ENCODE results near the gene PTPRN2. TPM values are rescaled to one million over a fixed set of nuclear protein-coding genes. Genes with fewer than 3 reads are reported as not detected.

The PTPRN2 gene
- total RNA-seq, 1 experiment from 2014 or later: 2.1 TPM

DNA sequence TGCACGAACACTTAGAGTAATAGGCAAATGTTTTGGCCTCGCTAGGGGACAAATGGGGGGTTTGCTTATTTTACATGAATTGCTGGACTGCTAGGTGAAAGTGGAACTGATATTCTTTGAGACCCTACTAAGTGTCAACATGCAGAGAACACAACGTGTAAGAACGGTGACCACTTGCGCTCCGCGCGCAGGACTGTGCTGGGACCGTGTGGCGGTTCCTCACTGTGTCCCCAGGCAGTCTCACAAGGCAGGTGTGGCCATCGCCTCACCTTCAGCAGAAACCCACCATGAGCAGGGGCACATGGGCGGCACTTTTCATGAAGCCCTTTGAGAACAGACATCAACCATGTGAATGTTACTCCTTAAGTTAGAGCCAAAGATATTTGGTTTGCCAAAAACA, 27.2 kb downstream of the PTPRN2 start (continued):
- TF ChIP-seq, protein P1, sequence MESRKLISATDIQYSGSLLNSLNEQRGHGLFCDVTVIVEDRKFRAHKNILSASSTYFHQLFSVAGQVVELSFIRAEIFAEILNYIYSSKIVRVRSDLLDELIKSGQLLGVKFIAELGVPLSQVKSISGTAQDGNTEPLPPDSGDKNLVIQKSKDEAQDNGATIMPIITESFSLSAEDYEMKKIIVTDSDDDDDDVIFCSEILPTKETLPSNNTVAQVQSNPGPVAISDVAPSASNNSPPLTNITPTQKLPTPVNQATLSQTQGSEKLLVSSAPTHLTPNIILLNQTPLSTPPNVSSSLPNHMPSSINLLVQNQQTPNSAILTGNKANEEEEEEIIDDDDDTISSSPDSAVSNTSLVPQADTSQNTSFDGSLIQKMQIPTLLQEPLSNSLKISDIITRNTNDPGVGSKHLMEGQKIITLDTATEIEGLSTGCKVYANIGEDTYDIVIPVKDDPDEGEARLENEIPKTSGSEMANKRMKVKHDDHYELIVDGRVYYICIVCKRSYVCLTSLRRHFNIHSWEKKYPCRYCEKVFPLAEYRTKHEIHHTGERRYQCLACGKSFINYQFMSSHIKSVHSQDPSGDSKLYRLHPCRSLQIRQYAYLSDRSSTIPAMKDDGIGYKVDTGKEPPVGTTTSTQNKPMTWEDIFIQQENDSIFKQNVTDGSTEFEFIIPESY (IDR thresholded peaks at IDR 0.05; ENCODE audit: extremely low read depth, insufficient replicate concordance, low read length): no peak
- TF ChIP-seq, protein P2, sequence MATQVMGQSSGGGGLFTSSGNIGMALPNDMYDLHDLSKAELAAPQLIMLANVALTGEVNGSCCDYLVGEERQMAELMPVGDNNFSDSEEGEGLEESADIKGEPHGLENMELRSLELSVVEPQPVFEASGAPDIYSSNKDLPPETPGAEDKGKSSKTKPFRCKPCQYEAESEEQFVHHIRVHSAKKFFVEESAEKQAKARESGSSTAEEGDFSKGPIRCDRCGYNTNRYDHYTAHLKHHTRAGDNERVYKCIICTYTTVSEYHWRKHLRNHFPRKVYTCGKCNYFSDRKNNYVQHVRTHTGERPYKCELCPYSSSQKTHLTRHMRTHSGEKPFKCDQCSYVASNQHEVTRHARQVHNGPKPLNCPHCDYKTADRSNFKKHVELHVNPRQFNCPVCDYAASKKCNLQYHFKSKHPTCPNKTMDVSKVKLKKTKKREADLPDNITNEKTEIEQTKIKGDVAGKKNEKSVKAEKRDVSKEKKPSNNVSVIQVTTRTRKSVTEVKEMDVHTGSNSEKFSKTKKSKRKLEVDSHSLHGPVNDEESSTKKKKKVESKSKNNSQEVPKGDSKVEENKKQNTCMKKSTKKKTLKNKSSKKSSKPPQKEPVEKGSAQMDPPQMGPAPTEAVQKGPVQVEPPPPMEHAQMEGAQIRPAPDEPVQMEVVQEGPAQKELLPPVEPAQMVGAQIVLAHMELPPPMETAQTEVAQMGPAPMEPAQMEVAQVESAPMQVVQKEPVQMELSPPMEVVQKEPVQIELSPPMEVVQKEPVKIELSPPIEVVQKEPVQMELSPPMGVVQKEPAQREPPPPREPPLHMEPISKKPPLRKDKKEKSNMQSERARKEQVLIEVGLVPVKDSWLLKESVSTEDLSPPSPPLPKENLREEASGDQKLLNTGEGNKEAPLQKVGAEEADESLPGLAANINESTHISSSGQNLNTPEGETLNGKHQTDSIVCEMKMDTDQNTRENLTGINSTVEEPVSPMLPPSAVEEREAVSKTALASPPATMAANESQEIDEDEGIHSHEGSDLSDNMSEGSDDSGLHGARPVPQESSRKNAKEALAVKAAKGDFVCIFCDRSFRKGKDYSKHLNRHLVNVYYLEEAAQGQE (IDR thresholded peaks at IDR 0.05; ENCODE audit: low read depth): no peak
- TF ChIP-seq POLR2AphosphoS5 (IDR thresholded peaks at IDR 0.05; ENCODE audit: low read depth, low read length) (no peak), TCF7L2 (IDR thresholded peaks at IDR 0.05; ENCODE audit: borderline replicate concordance, extremely low read depth, insufficient read depth, insufficient read length) (no peak), EZH2 (IDR thresholded peaks at IDR 0.05) (no peak), CBX3 (IDR thresholded peaks at IDR 0.05; ENCODE audit: low read depth) (no peak), EZH2phosphoT487 (IDR thresholded peaks at IDR 0.05; ENCODE audit: borderline replicate concordance) (no peak)

DNA sequence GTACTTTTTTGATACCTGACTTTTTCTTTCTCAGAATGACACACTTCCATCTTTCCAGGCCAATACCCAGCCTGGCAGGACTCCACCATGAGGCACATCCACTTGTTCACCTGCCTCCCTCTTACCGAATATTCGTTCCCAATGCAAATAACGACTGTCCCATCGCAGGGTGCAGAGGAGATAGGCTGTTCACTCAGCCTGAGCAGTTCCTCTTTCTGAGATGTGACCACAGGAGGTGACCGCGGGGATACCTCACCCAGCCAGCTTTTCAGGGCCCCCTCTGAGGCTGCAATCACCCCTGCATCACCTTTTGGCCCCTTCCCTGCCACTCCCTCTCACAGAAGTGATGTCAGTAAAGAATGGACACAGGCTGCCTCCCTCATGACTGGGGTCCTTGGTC, 28.3 kb downstream of the PTPRN2 start:
- DNase-seq (ENCODE audit: low read depth, low spot score): no peak
- no peak for ATAC-seq
- H3K9ac ChIP-seq (ENCODE audit: low read length): no peak overlapping the region
- no peaks in the 10 kb centered on the region for H3K4me1 ChIP-seq (ENCODE audit: control insufficient read depth in 1 of 2, insufficient read depth in 2 of 2, low read length in 2 of 2)
- H2AFZ ChIP-seq (ENCODE audit: low read depth, low read length, poor library complexity, severe bottlenecking): no peak overlapping the region
- CTCF ChIA-PET: no interaction called here
- H3K9me2 ChIP-seq (ENCODE audit: insufficient read depth): no peaks in the 10 kb centered on the region
- BruUV-seq (replicated peaks): no TSS peak
- no peaks in the 10 kb centered on the region for H3K36me3 ChIP-seq (ENCODE audit: control insufficient read depth in 1 of 2, insufficient read depth in 2 of 2, low read length in 2 of 2)
- POLR2A ChIA-PET: no interaction called here
- H3K4me3 ChIP-seq (replicated peaks in 1 of 2; ENCODE audit: low read depth in 1 of 2, low read length in 2 of 2): no peak overlapping the region
- intact Hi-C loops (cut with micrococcal nuclease): no loop called here
- RAD21 ChIA-PET (ENCODE audit: low non-redundant PET in 1 of 2, low total read pairs in 2 of 2, uncharacterized antibody in 2 of 2, unreplicated experiment in 2 of 2): no interaction called here
- H3K9me3 ChIP-seq (ENCODE audit: control insufficient read depth in 1 of 2, insufficient read depth in 1 of 2, low read depth in 1 of 2, low read length in 2 of 2): no peaks in the 10 kb centered on the region
- H3K27ac ChIP-seq (ENCODE audit: low read depth, low read length): no peak overlapping the region
- H3K27me3 ChIP-seq (ENCODE audit: insufficient read depth, low read length): 0 out of 2 replicates have a peak, but pooled peaks cover 8% of the 10 kb centered on the region
- H4K20me1 ChIP-seq (ENCODE audit: insufficient read depth): no peaks in the 10 kb centered on the region
- H3K79me2 ChIP-seq (ENCODE audit: insufficient read depth, low read length): no peaks in the 10 kb centered on the region
- no peak overlapping the region for H3K4me2 ChIP-seq (ENCODE audit: low read length)
- TF ChIP-seq, protein P3, sequence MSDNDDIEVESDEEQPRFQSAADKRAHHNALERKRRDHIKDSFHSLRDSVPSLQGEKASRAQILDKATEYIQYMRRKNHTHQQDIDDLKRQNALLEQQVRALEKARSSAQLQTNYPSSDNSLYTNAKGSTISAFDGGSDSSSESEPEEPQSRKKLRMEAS (IDR thresholded peaks at IDR 0.05): no peak
- TF ChIP-seq EZH2phosphoT487 (IDR thresholded peaks at IDR 0.05; ENCODE audit: borderline replicate concordance) (no peak), ZNF274 (IDR thresholded peaks at IDR 0.05; ENCODE audit: low read depth, low read length) (no peak), ZFX (IDR thresholded peaks at IDR 0.05) (no peak), CEBPB (IDR thresholded peaks at IDR 0.05; ENCODE audit: low read depth) (no peak), SIN3A (IDR thresholded peaks at IDR 0.05; ENCODE audit: low read depth) (no peak)
- TF ChIP-seq, protein P2 (IDR thresholded peaks at IDR 0.05; ENCODE audit: low read depth): no peak
- TF ChIP-seq, protein P4, sequence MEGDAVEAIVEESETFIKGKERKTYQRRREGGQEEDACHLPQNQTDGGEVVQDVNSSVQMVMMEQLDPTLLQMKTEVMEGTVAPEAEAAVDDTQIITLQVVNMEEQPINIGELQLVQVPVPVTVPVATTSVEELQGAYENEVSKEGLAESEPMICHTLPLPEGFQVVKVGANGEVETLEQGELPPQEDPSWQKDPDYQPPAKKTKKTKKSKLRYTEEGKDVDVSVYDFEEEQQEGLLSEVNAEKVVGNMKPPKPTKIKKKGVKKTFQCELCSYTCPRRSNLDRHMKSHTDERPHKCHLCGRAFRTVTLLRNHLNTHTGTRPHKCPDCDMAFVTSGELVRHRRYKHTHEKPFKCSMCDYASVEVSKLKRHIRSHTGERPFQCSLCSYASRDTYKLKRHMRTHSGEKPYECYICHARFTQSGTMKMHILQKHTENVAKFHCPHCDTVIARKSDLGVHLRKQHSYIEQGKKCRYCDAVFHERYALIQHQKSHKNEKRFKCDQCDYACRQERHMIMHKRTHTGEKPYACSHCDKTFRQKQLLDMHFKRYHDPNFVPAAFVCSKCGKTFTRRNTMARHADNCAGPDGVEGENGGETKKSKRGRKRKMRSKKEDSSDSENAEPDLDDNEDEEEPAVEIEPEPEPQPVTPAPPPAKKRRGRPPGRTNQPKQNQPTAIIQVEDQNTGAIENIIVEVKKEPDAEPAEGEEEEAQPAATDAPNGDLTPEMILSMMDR (IDR thresholded peaks at IDR 0.05 in 2 of 3, conservative IDR thresholded peaks at IDR 0.05 in 1 of 3; ENCODE audit: borderline replicate concordance in 1 of 3, insufficient read depth in 1 of 3, low read depth in 2 of 3, low read length in 2 of 3): no peak
